ENCODE measurements around the gene LCORL.

The LCORL gene

DNA sequence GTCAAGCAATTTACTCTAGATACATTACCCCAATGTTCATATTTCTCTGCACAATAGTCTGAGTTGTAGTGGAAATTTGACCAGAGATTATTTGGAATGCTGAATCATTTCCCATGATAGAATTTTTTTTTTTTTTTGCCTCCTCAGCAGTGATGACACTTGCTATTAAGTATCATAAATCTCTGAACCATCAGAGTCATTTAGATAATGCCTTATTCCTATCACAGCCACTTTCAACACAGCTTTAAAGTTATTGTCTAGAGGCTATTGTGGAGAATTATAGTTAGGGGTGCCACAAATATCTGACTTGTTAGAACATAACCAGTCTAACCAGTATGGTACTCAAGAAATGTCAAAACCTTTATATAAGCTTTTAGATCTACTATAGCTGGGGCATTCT lies 79.8 kb downstream of the LCORL start:
- TF ChIP-seq, protein P1, sequence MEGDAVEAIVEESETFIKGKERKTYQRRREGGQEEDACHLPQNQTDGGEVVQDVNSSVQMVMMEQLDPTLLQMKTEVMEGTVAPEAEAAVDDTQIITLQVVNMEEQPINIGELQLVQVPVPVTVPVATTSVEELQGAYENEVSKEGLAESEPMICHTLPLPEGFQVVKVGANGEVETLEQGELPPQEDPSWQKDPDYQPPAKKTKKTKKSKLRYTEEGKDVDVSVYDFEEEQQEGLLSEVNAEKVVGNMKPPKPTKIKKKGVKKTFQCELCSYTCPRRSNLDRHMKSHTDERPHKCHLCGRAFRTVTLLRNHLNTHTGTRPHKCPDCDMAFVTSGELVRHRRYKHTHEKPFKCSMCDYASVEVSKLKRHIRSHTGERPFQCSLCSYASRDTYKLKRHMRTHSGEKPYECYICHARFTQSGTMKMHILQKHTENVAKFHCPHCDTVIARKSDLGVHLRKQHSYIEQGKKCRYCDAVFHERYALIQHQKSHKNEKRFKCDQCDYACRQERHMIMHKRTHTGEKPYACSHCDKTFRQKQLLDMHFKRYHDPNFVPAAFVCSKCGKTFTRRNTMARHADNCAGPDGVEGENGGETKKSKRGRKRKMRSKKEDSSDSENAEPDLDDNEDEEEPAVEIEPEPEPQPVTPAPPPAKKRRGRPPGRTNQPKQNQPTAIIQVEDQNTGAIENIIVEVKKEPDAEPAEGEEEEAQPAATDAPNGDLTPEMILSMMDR (conservative IDR thresholded peaks at IDR 0.05; ENCODE audit: low read depth, low read length): no peak
- no peak for DNase-seq (ENCODE audit: low read depth)
- no peak overlapping the region for H3K4me3 ChIP-seq (ENCODE audit: low read length)

DNA sequence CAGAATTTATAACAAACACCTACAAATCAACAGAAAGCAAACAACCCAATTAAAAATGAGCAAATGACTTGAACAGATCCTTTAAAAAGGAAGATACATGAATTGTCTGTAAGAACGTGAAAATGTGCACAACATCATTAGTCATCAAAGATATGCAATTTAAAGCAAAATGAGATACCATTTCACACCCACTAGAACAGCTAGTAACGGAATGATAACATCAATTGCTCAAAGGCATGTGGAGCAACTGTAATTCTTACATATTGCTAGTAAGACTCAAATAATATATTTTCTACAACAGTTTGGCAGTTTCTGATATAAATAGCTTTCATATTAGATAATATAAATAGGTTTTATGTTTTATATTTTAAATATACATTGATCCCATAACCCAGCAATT lies 82.5 kb downstream of the LCORL start:
- no peak for DNase-seq (ENCODE audit: low read depth)
- H3K4me3 ChIP-seq (ENCODE audit: low read length): no peak overlapping the region
- TF ChIP-seq, protein P1 (conservative IDR thresholded peaks at IDR 0.05; ENCODE audit: low read depth, low read length): no peak

DNA sequence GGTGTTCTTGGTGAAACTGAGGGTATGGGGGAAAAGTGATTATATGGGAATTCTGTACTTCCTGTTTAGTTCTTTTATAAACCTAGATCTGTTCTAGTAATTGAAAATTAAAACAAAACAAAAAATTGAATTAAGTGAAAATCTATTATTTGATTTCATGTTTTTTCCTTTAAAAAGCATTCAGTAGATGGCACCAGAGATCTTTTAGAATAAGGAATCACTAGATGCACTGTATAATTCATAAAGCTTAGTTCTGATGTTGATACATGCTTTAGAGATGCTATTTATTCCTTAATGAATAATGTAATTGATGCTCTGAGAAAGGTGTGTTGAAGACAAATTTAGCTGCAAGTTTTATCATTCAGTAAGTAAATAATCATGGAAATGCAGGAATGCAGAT lies 87.3 kb downstream of the LCORL start:
- DNase-seq (ENCODE audit: low read depth): no peak
- TF ChIP-seq, protein P1 (conservative IDR thresholded peaks at IDR 0.05; ENCODE audit: low read depth, low read length): peak; percentile 11

DNA sequence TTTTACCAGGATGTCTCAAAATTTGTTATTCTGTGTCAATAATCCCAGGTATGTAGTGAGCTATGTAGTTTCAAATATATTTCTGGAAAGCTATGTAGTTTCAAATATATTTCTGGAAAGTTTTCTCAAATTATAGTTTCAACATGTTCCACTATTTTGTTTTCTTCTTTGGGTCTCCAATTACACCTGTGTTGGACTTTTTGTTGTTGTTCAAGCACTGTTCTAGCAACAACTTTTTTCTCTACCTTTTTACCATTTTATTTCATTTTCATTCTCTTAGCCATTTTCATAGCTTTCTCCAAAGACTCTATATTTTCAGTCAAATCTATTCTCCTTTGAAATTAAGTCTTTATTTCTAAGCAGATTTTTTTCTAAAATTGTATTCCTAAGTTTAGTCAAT lies 88.4 kb downstream of the LCORL start:
- TF ChIP-seq, protein P1 (conservative IDR thresholded peaks at IDR 0.05; ENCODE audit: low read depth, low read length): no peak
- no peak overlapping the region for H3K4me3 ChIP-seq (ENCODE audit: low read length)
- DNase-seq (ENCODE audit: low read depth): no peak

More for the DNA sequence above, 87.3 kb downstream of the LCORL start:
- H3K4me3 ChIP-seq (ENCODE audit: low read length): no peak overlapping the region

DNA sequence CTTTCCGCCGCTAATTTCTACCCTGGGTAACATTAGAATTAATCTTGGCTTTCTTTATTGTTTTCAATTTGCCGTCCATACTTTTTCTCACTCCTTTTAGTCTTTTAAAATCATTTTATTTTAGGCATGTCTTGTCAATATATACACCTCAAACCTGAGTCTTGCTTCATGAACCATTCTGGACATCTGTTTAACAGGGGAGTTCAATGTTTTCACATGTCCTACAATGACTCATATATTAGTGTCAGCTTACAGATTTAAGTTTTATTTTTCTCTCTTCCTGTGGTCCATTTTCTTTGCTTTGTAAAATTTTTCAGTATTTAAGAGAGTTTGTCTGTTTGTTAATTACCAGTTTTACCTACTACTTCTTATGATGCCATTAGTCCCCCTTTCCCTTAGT lies 89.5 kb downstream of the LCORL start:
- no peak overlapping the region for H3K4me3 ChIP-seq (ENCODE audit: low read length)
- TF ChIP-seq, protein P1 (conservative IDR thresholded peaks at IDR 0.05; ENCODE audit: low read depth, low read length): no peak
- no peak for DNase-seq (ENCODE audit: low read depth)

DNA sequence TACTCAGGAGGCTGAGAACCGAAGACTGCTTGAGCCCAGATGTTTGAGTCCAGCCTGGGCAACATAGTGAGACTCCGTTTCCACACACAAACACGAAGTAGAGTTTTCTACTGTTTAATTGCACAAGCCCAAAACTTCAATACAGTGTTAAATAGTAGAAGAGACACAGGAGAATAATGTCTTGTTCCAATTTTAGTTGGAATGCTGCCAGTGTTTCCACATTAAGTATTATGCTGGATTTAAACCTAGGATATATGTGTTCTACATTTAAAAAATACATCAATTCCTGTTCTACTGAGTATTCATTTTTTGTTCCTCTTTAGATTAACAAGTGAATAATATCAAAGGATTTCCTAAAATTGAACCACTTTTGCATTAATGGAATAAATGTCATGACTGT lies 91.3 kb downstream of the LCORL start:
- TF ChIP-seq, protein P1 (conservative IDR thresholded peaks at IDR 0.05; ENCODE audit: low read depth, low read length): no peak
- no peak overlapping the region for H3K4me3 ChIP-seq (ENCODE audit: low read length)
- no peak for DNase-seq (ENCODE audit: low read depth)

DNA sequence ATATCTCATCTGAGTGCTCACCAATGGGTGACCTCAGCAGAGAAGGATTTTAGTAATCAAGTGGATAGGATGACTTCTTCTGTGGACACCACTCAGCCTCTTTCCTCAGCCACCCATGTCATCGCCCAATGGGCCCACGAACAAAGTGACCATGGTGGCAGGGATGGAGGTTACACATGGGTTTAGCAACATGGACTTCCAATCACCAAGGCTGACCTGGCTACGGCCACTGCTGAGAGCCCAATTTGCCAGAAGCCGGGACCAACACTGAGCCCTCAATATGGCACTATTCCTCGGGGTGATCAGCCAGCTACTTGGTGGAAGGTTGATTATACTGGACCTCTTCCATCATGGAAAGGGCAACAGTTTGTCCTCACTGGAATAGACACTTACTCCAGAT lies 97.4 kb downstream of the LCORL start:
- no peak overlapping the region for H3K4me3 ChIP-seq (ENCODE audit: low read length)
- TF ChIP-seq, protein P1 (conservative IDR thresholded peaks at IDR 0.05; ENCODE audit: low read depth, low read length): no peak
- no peak for DNase-seq (ENCODE audit: low read depth)
